H1 (cell line): ENCODE data around the gene CARD11. TPM values are rescaled to one million over a fixed set of nuclear protein-coding genes. Genes with fewer than 3 reads are reported as not detected.

Experiments used
- KDM5A ChIP-seq: fragments of 200-600 bp; IDR thresholded peaks from 2 replicates; pipeline ENCODE4 v1.7.1; 2012; ENCODE audit warnings: mild to moderate bottlenecking, low read length, inconsistent platforms, mixed read lengths
- RXRA ChIP-seq: IDR thresholded peaks from 2 replicates; pipeline ENCODE4 v1.6.1; 2011; ENCODE audit warnings: low read depth, mild to moderate bottlenecking, low read length, moderate library complexity; ENCODE audit not compliant: insufficient read depth
- SP1 ChIP-seq: IDR thresholded peaks from 2 replicates; pipeline ENCODE4 v1.6.1; 2011; ENCODE audit warnings: low read depth, low read length
- polyA plus RNA-seq, 7 experiments: library from polyadenylated mRNA; depleted of rRNA in 3 of 7; stranded (reverse) in 5 of 7; unstranded in 2 of 7; fragments of >200 nt in 5 of 7; fragments of 200-250 nt in 2 of 7; gene quantifications; 1 replicate in 5 of 7; 2 replicates in 1 of 7; 4 replicates in 1 of 7; pipeline versions ENCODE4 v1.2.1 to v1.2.3, GENCODE V29; 2011 to 2013; ENCODE audit warnings: missing spikeins in 2 of 7, mixed read lengths in 2 of 7
- total RNA-seq: library from RNA; stranded (reverse); fragmentation: NEBNext Ultra II Directional; extraction: Animal tissue kit (Norgen Biotek cat#: 25700); gene quantifications from 2 replicates; pipeline ENCODE4 v1.2.1, GENCODE V29; 2021

The CARD11 gene
- total and polyA plus RNA-seq, 2 of the 8 experiments (the other 6 are each of a cell fraction or from before 2014, with no cell fraction given) = 12.6 to 29.8 TPM

DNA sequence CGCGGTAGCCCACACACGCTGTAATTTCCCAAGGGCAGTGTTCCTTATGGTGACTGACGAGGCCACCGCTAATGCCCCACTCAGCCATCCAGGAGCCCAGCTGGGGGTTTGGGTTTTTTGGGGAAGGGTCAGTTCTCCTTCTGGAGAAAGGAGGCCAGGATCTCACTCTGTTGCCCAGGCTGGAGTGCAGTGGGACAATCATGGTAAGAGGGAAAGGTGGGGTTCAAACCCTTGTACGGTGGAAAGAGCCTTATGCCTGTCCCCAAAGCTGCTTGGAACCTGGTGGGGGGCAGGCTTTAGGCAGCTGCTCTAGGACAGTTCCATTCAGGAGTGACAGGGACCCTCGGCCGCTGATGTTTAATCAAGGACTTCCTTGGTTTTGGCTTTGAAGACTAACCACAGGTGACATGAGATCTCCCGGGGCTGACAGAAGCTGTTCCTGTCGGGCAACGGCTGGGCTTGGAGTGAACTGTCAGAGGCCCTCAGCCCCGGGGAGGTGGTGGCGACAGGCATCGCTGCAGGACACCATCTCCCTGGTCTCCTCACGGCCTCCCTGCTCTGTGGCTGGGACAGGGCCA is 84.5 kb downstream of the CARD11 start (continued):
- TF ChIP-seq RXRA (no peak), KDM5A (no peak), SP1 (no peak)
- TF ChIP-seq, all 59 proteins: peak for 0
